ENCODE data around the gene CASP10. TPM values are rescaled to one million over a fixed set of nuclear protein-coding genes. Genes with fewer than 3 reads are reported as not detected.
A peak's percentile ranks its signal among the peaks of the same experiment; 100 is the strongest.

CASP10 gene
- total RNA-seq, 1 donor from 2014 or later = 38.6 TPM

GRCh38 chr2:201228271-201228911, 45.5 kb downstream of the CASP10 start:
- Mint-ChIP-seq H3K36me3 (ENCODE audit: low read depth, unreplicated experiment) (no peaks in the 10 kb centered on the region), H3K27ac (ENCODE audit: unreplicated experiment) (no peak overlapping the region), H3K4me1 (ENCODE audit: unreplicated experiment) (peaks cover 16% of the 10 kb centered on the region), H3K4me3 (ENCODE audit: unreplicated experiment) (no peak overlapping the region), H3K9me3 (ENCODE audit: unreplicated experiment) (no peaks in the 10 kb centered on the region), H3K27me3 (ENCODE audit: unreplicated experiment) (no peaks in the 10 kb centered on the region)
- no peak for TF ChIP-seq CTCF (IDR thresholded peaks at IDR 0.05; ENCODE audit: unreplicated experiment)
- no peak for DNase-seq (ENCODE audit: low spot score)

GRCh38 chr2:201228912-201229290, 46.0 kb downstream of the CASP10 start:
- Mint-ChIP-seq H3K4me1 (ENCODE audit: unreplicated experiment) (peaks cover 16% of the 10 kb centered on the region), H3K27me3 (ENCODE audit: unreplicated experiment) (no peaks in the 10 kb centered on the region), H3K4me3 (ENCODE audit: unreplicated experiment) (no peak overlapping the region), H3K9me3 (ENCODE audit: unreplicated experiment) (no peaks in the 10 kb centered on the region), H3K36me3 (ENCODE audit: low read depth, unreplicated experiment) (no peaks in the 10 kb centered on the region), H3K27ac (ENCODE audit: unreplicated experiment) (peak overlapping the region; percentile 17)
- TF ChIP-seq CTCF (IDR thresholded peaks at IDR 0.05; ENCODE audit: unreplicated experiment) = no peak
- no peak for DNase-seq (ENCODE audit: low spot score)

DNA sequence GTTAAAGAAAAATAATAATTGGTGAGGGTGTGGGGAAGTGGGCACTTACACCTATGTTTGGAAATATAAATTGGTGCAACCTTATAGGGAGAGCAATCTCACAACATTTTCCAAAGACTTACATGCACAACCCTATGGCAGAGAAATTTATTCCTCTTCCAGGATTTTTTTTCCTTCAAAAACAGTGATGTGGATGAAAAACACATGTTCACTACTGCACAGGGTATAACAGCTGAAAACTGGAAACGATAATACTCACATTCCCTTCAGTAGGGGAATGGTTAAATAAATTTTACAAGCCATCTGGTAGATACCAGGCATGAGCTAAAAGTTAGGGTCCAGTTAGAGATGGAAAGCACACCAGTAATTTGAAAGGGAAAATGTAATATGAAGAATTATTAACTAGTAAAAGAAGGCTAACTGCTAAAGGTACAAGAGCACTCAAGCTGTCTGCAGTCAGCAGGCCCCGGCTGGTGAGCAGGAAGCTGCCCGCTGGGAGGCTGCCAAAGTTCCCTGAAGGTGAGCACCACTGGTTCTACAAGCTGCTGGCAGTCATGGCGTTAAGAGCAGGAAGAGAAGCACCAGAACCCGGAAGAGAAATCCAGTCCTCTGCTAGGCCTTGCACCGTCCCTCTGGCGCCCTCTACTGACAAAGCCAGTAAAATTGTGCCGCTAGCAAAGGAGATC, 49.0 kb downstream of the CASP10 start:
- Mint-ChIP-seq H3K27me3 (ENCODE audit: unreplicated experiment) (no peaks in the 10 kb centered on the region), H3K4me3 (ENCODE audit: unreplicated experiment) (no peak overlapping the region), H3K4me1 (ENCODE audit: unreplicated experiment) (peaks cover 23% of the 10 kb centered on the region), H3K27ac (ENCODE audit: unreplicated experiment) (peak overlapping the region; percentile 72), H3K9me3 (ENCODE audit: unreplicated experiment) (no peaks in the 10 kb centered on the region), H3K36me3 (ENCODE audit: low read depth, unreplicated experiment) (no peaks in the 10 kb centered on the region)
- DNase-seq (ENCODE audit: low spot score) = peak; percentile 95
- peak; percentile 89 for TF ChIP-seq CTCF (IDR thresholded peaks at IDR 0.05; ENCODE audit: unreplicated experiment)

DNA sequence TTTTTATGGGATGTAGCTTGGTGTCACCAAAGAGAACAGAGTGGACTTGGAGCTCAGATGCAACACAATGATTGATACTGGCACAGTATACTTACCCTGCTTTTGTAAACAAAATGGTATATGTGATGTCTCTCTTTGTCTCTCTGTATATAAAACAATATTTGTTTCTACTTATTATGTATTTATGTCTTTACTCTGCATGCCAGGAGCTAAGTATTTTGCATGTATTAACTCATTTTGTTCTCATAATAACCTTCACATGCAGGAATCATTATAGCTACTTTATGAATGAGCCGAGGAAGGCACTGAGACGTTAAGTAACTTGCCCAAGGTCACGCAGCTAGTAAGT, 49.5 kb downstream of the CASP10 start:
- H3K4me1 Mint-ChIP-seq (ENCODE audit: unreplicated experiment) = peaks cover 23% of the 10 kb centered on the region
- peak overlapping the region; percentile 72 for H3K27ac Mint-ChIP-seq (ENCODE audit: unreplicated experiment)
- H3K36me3 Mint-ChIP-seq (ENCODE audit: low read depth, unreplicated experiment) = no peaks in the 10 kb centered on the region
- no peaks in the 10 kb centered on the region for H3K27me3 Mint-ChIP-seq (ENCODE audit: unreplicated experiment)
- peak; percentile 41 for TF ChIP-seq CTCF (IDR thresholded peaks at IDR 0.05; ENCODE audit: unreplicated experiment)
- no peaks in the 10 kb centered on the region for H3K9me3 Mint-ChIP-seq (ENCODE audit: unreplicated experiment)
- DNase-seq (ENCODE audit: low spot score) = no peak
- no peak overlapping the region for H3K4me3 Mint-ChIP-seq (ENCODE audit: unreplicated experiment)

- Mint-ChIP-seq H3K4me3 (ENCODE audit: unreplicated experiment) (no peak overlapping the region), H3K27ac (ENCODE audit: unreplicated experiment) (peak overlapping the region; percentile 7), H3K9me3 (ENCODE audit: unreplicated experiment) (no peaks in the 10 kb centered on the region), H3K4me1 (ENCODE audit: unreplicated experiment) (peaks cover 28% of the 10 kb centered on the region), H3K27me3 (ENCODE audit: unreplicated experiment) (no peaks in the 10 kb centered on the region), H3K36me3 (ENCODE audit: low read depth, unreplicated experiment) (no peaks in the 10 kb centered on the region)
- no peak for TF ChIP-seq CTCF (IDR thresholded peaks at IDR 0.05; ENCODE audit: unreplicated experiment)
- DNase-seq (ENCODE audit: low spot score) = no peak
Measured at GRCh38 chr2:201233192-201233811, 50.4 kb downstream of the CASP10 start.

All from endothelial cell (in vitro differentiated cells).